Measurements from ENCODE around the gene SUPT16H.
"Not testable (repeated sequence)": the region's sequence is repeated elsewhere in the genome, so short reads cannot be mapped to it uniquely, and the experiment has no call there.

Gene SUPT16H

DNA sequence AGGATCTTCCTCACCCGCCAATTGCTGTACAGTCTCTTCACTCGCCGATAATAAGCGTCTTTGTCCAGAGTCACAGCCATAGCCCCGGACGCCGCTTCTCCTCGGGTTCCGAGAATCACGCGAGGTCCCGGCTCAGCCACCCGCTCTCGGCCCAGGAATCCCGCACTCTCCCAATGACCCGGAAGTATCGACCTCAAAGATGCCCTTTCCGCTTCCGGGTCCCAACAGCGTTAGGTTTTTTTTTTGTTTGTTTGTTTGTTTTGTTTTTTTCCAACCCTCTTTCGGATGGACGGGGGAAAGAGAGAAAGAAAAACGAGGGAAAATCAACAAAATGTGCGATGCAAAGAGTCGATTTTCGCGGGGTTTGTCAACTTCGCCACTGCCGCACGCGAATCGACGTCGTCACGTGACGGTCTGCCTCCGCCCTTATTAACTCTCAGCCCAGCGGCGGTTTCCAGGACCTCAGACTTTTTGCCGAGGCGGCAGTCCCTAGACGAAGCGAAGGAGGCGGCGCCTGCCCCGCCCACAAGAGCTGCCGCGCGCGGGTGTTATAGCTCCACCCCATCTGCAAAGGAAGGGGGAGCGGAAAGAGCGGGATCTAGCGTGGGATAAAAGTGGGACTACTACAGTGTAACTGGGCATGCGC lies at the start of gene SUPT16H:
Gene SUPT16H (minus strand): TSS at position 172 of the 646 bp plus-strand sequence. CDS start 92 bp downstream, at position 80.
- DNase-seq, result peak; percentile 97

DNA sequence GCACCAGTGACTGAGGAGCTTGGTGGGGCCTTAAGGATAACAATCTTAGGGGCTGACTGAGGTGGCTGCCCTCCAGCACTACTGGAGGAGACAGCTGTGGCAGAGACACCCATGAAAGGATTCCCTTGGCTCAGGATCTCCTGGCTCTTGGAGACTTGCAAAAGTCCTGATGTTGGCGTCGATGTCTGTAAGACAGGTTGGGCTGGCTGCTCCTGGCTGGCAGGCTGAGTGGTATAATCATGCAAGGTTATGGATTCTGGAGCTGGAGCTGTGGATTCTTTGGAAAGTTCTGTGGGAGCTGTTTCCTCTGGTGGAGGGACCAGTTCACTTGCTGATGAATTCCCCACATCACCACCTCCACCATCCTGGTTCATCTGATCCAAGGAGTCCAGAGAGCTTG lies 47.3 kb upstream of the SUPT16H start:
- no peak for DNase-seq

DNA sequence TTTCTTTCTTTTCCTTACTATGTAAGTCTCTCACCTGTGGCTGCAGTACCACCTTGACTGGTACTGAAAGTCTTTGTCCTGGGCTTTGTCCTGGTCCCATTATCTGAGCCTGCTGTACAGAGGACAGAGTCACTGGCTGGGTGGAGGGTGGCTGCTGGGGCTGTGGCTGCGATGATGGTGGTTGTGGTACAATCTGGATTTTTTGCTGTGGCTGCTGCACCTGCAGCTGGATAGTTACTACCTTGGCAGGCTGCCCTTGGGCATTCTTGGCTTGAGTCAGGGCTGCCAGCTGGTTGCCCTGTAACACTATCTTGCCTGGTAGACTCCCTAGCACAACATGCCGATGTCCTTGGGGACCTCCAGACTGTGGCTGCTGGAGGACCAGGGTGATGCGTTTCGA lies 45.1 kb upstream of the SUPT16H start:
- DNase-seq, result peak; percentile 66

DNA sequence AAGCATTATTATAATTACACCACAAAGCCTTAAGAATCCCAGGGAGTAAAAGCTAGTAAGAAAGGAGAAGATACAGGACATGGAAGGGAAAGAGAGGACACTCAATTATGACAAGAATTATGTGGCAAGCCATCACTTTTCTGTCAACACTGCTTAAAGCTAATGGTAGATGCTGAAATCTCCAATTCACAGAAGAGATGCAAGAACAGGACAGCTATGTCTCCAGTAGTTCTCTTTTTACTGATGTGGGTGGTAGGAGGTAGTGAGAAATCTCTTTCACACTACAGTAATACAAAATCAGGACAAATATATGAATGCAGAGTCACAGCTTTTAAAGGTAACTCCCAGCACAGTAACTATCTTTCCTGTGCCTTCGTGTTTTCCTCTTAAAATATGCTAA lies 42.9 kb upstream of the SUPT16H start:
- DNase-seq, result no peak

DNA sequence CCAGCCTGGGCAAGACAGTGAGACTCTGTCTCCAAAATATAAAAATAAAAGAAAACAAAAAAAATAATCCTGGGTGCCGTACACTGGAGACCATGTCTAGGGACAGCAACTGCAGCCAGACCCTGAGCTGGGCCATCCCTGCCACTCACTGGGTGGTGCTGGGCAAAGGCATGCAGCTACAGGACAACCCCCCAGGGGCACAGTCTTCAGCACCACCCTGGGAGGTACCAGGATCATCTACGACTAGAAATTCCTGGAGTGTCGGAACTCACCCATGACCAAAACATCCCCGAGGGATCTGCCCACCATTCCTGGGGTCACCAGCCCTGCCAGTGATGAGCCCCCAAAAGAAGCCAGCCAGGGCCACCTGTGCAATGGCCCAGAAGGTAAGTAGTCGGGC lies 35.7 kb upstream of the SUPT16H start:
- DNase-seq, result no peak

DNA sequence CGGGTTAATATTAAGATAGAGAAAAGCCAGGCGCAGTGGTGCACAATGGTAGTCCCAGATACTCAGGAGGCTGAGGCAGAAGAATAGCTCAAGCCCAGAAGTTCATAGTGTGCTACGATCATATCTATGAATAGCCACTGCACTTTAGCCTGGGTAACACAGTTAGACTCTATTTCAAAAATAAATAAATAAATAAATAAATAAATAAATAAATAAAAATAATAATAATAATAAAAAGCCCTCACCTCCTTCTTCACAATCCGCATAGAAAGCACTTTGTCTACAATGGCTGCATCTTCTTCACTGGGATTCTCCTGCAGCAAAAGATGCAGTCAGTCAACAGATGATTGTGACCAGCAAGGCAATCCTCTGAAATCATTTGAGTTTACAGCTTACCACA lies 31.5 kb upstream of the SUPT16H start:
- no peak for DNase-seq

DNA sequence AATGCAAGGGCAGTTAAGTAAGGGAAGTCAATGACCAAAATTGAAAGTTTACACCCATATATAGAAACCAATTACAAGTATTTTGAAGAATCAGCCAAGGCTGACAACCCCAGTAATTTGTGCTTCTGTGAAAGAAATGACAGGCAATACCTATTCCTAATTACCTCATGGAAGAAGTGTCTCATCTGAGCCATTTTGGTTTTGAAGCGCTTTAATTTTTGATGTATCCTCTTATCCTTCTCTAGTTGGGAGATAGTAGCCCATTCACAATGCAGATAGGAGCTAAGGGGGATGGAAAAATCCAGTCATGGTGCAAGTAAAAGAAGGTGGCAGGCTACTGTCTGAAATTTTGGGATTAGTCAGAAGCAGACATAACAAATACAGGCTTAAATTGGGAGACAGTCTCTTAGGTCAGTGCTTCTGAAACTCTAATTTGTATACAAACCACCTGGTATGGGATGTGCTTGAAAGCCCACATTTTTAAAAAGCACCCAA lies 30.4 kb upstream of the SUPT16H start:
- no peak for DNase-seq

DNA sequence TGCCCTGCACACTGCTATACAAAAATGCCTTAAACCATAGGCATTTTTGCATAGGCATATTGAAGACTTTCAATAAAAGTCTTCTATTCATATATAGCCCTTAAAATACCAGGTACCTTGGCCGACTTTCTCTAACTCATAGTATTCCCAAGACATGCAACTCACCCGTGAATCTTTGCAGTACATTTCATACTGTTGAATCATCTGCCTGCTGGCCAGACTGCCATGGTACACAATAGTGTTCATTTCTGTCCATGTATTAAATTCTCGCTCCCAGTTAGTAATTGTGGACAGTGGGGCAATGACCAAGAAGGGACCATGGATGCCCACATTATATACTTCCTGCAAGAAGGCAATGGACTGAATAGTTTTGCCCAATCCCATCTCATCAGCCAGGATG lies 24.3 kb upstream of the SUPT16H start:
- DNase-seq, result no peak

DNA sequence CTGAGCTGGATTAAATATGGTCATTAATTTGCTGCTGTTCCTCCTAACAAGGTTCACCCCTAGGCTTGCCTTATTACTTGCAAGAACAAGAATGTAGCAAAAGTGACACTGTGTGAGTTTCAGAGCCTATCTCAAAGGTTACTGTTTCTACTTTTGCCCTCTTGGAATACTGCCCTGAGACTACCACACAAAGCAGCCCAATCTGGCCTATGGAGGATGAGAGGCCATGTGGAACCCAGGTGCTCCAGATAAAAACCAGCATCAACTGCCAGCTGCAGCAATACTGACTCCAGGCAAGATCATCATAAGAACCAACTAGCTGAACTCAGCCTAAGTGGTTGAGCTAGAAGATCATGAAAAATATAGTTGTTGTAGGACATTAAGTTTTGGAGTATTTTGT lies 22.4 kb upstream of the SUPT16H start:
- no peak for DNase-seq

DNA sequence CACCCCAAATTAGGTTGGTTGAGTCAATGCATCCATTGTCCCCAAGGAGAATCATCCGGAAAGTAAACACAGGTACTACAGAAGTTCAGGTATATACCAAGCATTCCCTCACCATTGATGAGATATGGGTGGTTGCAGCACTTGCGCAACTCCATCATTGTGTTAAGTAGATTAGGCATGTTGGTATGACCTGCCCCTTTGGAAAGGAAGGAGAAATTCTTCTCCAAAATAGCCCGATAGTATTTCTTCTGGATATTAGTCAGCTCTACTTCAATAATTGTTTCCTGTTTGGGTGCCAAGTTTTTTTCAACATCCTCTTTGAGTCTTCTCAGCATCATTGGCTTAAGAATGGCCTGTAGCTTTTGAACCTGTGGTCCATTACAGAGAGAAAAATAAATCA lies 21.3 kb upstream of the SUPT16H start:
- no peak for DNase-seq

DNA sequence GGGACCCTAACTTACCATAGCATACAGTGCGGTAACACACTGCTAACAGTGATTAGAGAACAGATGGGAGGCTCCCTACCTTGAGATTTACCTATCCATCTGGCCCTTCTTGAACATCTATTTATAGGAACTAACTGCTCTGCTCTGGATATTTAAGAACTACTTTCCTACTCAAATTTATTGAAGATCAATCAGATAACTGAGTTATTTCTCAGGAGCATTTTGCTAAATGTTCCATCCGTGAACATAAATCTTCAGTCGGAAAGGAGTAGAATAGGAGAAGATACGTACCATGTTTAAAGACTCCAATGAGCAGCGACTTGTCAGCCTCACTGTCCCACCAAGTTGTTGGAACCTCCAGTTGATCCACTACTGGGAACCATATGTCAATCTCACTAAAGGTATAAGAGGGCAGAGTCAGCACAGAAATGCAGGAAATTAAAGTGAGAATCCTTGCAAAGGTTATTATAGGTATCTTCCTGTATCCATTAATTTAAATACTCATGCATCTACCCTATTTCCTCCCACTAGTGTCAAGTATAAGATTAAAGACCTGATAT lies 15.6 kb upstream of the SUPT16H start:
- DNase-seq, result no peak

DNA sequence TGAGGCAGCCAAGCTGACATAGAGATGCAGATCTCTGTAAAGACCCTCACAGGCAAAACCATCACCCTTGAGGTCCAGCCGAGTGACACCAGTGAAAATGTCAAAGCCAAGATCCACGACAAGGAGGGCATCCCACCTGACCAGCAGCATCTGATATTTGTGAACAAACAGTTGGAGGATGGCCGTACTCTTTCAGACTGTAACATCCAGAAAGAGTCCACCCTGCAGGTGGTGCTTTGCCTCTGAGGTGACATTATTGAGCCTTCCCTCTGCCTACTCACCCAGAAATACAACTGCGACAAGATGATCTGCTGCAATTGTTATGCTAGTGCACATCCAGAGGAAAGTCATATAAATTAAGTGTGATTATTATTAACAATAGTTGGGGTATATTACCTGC lies 15.1 kb upstream of the SUPT16H start:
- DNase-seq, result no peak

DNA sequence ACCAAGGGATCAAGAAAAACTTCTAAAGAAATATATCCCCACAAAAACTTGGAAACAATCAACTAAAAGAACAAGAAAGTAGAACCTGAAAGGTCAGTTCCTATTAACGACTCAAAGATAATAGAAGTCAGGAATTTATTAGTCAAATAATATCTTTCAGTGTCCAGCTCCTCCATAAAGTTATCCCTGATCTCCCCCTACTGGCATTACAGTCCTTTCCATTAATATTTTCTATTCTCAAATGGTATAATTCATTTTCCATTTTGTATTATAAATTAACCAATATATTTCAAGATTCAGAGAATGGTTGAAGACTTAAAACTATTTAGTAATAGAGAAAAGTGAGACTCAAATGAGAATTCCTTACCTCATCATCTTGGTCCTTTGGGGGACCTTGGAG lies 11.6 kb upstream of the SUPT16H start:
- DNase-seq, result no peak

DNA sequence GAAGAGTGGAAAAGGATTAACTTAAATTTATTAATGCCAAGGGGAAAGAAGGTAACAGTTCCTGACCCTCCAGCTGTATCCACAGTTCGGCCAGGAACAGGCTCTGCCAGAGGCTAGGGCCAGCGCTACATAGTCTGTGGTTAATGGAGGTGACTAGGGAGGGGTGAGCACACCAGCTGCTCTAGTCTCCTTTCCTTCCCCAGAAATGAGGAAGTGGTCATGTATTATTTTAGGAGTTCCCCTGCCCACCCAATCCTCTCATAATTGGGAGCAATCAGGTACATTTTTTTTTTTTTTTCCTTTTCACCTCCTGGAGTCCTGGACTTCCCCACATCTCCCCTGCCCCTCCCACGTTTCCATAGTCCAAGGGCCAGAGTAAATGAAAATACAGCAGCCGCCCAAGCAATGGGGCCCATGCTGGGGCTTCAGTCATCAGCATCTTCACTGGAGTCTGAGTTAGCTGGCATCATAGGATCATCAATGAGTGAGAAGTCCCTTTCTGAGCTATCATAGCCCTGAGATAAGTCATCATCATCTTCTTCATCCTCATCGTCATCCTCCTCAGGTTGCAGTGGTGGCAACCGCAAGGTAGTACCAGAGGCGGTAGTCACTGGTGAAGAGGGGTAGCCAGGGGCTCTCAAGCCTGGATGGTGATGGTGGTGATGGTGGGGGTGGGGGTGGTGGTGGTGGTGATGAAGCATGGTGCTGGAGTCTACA lies 1.5 kb upstream of the SUPT16H start:
- no peak for DNase-seq

DNA sequence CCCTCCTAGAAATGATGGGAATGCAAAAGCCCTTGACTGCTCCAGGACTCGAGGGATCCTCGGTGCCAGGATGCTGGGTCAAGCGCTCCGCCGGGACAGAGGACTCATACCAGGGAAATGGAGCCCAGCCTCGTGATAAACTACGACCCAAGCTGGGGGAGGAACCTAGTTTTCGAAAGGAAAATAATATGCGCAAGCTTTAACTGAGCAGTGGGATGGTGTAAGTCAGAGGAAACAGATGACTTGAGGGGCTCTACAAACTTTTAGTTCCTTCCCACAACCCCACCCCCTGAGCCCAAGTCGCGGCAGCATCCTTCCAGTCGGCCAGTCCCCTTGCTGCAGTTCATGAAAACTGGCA lies 654 bp upstream of the SUPT16H start:
- no peak for DNase-seq

DNA sequence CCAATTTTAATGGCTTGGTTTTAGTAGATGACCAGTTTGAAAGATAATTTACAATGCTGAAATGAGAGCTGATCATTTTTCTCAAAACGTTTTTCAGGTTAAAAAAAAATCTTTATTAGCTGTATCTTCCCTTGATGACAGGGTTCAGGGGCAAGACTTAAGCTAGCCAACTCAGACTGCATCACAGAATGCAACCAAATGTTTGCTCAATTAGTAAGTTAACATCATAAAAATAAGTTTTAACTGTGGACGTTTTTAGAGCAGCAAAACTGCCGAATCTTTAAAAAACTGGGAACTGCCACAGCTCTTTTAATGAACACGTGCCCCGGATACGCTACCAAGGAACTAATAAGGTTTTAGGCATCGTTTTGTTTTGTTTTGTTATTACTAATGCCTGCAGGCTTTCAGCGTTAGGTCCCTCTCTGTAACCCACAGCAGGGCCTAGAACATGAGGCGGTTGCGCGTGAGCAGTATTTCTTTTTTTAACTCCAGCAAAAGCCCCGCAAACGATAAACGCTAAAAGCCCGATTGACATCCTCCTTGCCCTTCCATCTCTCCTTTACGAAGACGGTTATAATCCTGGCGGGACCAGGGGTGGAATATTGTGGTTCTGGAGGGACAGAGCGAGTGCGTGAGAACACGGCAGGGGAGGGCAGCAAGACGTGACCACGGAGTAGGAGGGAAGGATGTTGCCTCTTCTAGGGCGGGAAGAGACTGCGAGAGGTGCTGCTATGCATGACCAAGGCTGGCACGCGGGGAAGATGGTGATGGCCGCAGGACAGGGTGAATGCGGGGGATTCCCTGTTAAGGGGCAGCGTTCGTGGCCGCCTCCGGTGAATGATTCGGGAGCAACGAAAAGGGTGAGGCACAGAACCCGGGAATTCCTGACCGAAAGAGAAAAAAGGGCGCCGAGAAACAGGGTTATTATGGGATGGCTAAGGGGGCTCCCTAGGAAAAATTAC lies 652 bp downstream of the SUPT16H start:
- DNase-seq, result peak; percentile 62

DNA sequence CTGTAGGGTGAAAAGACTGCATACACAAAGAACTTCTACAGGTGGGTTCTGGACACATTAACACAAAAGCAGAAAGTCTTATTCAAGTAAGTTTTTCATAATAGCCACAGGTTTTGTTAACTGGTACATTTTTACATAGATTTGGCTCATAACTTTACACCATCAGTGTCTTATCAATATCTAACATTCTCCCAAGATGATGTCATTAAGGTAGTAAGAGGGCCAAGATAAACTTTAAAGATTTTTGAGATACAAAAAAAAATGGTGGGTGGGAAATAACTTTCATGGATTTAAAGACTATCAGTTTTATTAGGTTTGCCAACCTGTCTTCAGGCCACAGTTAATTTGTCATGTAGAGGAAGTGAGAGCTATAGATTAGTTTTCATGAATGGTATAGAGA lies 1.7 kb downstream of the SUPT16H start:
- no peak for DNase-seq

DNA sequence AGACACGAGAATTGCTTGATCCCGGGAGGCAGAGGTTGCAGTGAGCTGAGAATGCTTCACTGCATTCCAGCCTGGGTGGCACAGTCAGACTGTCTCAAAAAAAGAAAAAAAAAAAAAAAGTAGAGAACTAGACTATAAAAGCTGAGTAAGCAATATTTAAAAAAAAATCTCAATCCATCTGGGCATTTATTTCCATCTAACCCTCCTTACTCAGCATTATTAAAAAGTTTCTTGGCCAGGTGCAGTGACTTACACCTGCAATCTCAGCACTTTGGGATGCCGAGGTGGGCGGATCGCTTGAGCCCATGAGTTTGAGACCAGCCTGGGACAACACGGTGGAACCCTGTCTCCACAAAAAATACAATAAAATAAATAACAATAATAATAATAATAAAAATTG lies 4.5 kb downstream of the SUPT16H start:
- no peak for DNase-seq

DNA sequence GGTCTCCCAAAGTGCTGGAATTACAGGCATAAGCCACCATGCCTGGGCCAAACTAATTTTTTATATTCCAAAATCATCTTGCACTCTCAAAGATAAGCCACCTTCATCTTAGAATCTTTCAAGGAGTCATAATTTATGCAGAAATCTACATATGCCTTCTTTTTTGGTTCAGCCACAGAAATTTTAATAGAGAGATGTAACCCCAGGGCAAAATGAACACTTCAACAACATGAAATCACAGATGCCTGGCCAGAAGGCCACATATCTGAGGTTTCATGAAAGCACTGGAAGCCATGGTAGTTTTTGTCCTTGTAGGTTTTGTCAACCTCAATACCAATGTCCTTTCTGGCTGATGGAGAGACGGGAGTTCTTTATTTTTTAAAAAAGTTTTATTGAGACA lies 9.8 kb downstream of the SUPT16H start:
- no peak for DNase-seq

DNA sequence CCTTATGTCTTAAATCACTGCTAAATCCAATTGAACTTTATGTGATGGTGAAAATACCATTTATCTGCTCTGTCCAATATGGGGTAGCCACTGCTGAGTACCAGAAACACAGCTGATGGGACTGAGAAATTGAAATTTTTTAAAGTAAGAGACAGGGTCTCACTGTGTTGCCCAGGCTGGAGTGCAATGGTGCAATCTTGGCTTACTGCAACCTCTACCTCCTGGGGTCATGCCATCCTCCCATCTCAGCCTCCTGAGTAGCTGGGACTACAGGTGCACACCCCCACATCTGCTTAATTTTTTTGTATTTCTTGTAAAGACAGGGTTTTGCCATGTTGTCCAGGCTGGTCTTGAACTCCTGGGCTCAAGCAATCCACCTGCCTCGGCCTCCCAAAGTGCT lies 11.0 kb downstream of the SUPT16H start:
- DNase-seq, result not testable (repeated sequence)

DNA sequence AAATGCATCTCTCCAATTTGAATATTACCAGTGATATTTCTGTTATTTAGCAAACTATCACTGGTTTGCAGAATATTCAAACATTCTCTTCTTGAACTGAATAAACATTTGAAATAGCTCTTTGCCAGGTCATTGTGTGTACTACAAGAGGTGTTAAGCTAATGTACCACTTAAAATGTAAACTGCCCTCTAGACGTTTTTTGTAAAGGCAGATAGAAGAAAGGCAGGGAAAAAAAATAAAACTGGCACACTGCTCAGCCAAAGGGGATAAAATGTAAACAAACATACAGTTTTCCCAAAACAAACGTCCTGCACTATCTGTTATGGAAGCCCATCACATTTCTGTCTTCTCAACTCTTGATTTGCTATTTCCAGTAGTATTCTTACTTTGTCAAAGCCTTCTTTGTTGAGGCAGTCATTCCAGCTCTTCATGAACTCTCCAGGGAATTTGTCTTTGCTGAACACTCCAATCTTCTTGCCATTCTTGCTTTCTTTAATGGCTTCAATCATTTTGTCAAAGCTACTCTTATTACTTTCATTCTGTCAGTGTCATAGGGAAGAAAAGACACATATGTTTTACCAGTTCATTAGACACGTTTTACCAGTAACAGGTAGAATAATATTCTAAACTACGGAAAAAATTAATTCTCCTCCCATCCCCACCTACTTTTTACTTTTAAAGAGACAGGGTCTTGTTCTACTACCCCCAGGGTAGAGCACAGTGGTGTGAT lies 13.7 kb downstream of the SUPT16H start:
- no peak for DNase-seq

DNA sequence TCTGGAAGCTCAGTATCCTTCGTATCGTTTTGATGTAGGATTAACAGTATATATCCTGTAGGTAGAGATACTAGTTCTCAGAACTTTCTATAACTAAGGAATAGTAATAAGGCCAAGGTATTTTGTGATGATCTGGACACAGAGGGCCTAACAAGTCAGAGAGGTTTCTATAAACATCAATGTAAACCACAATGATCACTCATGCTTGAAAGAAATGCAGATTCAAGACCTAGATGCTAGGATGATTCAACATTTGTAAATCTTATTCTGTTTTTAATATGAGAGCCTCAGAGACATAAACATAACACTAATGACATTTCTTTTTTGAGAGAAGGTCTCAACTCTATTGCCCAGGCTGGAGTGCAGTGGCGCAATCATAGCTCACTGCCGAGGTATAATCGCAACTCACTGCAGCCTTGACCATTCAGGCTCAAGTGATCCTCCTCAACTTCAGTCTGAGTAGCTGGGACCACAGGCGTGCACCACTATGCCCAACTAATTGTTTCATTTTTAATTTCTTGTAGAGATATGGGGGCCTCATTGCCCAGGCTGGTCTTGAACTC lies 16.2 kb downstream of the SUPT16H start:
- no peak for DNase-seq
